ENCODE results near the gene KIF1A. TPM values are rescaled to one million over a fixed set of nuclear protein-coding genes. Genes with fewer than 3 reads are reported as not detected.

KIF1A gene
- polyA plus RNA-seq, 1 experiment = not detected

GRCh38 chr2:240762249-240762648 lies 57.8 kb downstream of the KIF1A start:
- Histone ChIP-seq H3K9me3 (ENCODE audit: control insufficient read depth, insufficient read depth, low read length) (no peaks in the 10 kb centered on the region), H3K4me3 (ENCODE audit: low read depth, low read length) (no peak overlapping the region), H3K27me3 (ENCODE audit: control insufficient read depth, insufficient read depth, low read length) (peaks cover 2% of the 10 kb centered on the region), H3K27ac (ENCODE audit: low read depth, low read length) (no peak overlapping the region)
- ChIA-PET CTCF (no interaction called here), POLR2A (no interaction called here)
- no peak for DNase-seq (ENCODE audit: low read depth, low spot score)
- TF ChIP-seq CTCF (IDR thresholded peaks at IDR 0.05; ENCODE audit: low read depth, low read length) = no peak

- POLR2A ChIA-PET = no interaction called here
- no peak overlapping the region for H3K27ac ChIP-seq (ENCODE audit: low read depth, low read length)
- no peaks in the 10 kb centered on the region for H3K9me3 ChIP-seq (ENCODE audit: control insufficient read depth, insufficient read depth, low read length)
- DNase-seq (ENCODE audit: low read depth, low spot score) = no peak
- H3K27me3 ChIP-seq (ENCODE audit: control insufficient read depth, insufficient read depth, low read length) = peaks cover 2% of the 10 kb centered on the region
- CTCF ChIA-PET = no interaction called here
- no peak for TF ChIP-seq CTCF (IDR thresholded peaks at IDR 0.05; ENCODE audit: low read depth, low read length)
- H3K4me3 ChIP-seq (ENCODE audit: low read depth, low read length) = no peak overlapping the region
These were observed 59.3 kb downstream of the KIF1A start for GRCh38 chr2:240760576-240761246.

GRCh38 chr2:240760121-240760520 lies 59.9 kb downstream of the KIF1A start:
- Histone ChIP-seq H3K27ac (ENCODE audit: low read depth, low read length) (no peak overlapping the region), H3K4me3 (ENCODE audit: low read depth, low read length) (no peak overlapping the region), H3K27me3 (ENCODE audit: control insufficient read depth, insufficient read depth, low read length) (peaks cover 2% of the 10 kb centered on the region), H3K9me3 (ENCODE audit: control insufficient read depth, insufficient read depth, low read length) (no peaks in the 10 kb centered on the region)
- ChIA-PET POLR2A (no interaction called here), CTCF (no interaction called here)
- no peak for TF ChIP-seq CTCF (IDR thresholded peaks at IDR 0.05; ENCODE audit: low read depth, low read length)
- no peak for DNase-seq (ENCODE audit: low read depth, low spot score)

- CTCF ChIA-PET = no interaction called here
- H3K27me3 ChIP-seq (ENCODE audit: control insufficient read depth, insufficient read depth, low read length) = peaks cover 2% of the 10 kb centered on the region
- no peak overlapping the region for H3K27ac ChIP-seq (ENCODE audit: low read depth, low read length)
- TF ChIP-seq CTCF (IDR thresholded peaks at IDR 0.05; ENCODE audit: low read depth, low read length) = no peak
- no peak overlapping the region for H3K4me3 ChIP-seq (ENCODE audit: low read depth, low read length)
- POLR2A ChIA-PET = no interaction called here
- H3K9me3 ChIP-seq (ENCODE audit: control insufficient read depth, insufficient read depth, low read length) = no peaks in the 10 kb centered on the region
- DNase-seq (ENCODE audit: low read depth, low spot score) = no peak
These were observed 60.6 kb downstream of the KIF1A start for GRCh38 chr2:240759459-240759858.

GRCh38 chr2:240757086-240757614 lies 62.9 kb downstream of the KIF1A start:
- TF ChIP-seq CTCF (IDR thresholded peaks at IDR 0.05; ENCODE audit: low read depth, low read length) = no peak
- Histone ChIP-seq H3K27me3 (ENCODE audit: control insufficient read depth, insufficient read depth, low read length) (peaks cover 2% of the 10 kb centered on the region), H3K4me3 (ENCODE audit: low read depth, low read length) (no peak overlapping the region), H3K27ac (ENCODE audit: low read depth, low read length) (no peak overlapping the region), H3K9me3 (ENCODE audit: control insufficient read depth, insufficient read depth, low read length) (no peaks in the 10 kb centered on the region)
- ChIA-PET POLR2A (no interaction called here), CTCF (no interaction called here)
- DNase-seq (ENCODE audit: low read depth, low spot score) = no peak

All from AG04450 (cell line).